ENCODE measurements around the gene PRKN. TPM values are rescaled to one million over a fixed set of nuclear protein-coding genes. Genes with fewer than 3 reads are reported as not detected.

Gene PRKN
- polyA plus RNA-seq, 1 experiment, result 0.71 TPM

DNA sequence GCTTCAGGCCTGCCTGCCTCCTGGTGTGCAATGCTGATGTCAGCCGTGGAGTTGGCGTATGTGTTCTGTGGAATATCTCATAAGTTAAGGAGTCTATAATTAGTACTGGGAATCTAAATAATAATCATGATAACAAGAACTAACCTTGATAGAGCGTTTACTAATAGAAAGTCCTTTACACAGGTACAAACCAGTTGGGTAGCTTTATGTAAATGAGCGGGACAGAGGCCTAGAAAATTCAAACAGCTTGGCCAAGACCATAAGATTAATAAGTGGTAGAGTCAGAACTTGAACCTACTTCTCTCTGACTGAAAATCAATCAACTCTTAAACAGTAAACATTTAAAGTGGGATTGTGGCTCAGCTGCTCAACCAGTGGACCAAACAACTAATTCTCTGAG lies 882.8 kb downstream of the PRKN start:
- ChIA-PET POLR2A (no interaction called here), CTCF (interaction anchor here (1.0 kb wide), 1 partner anchor 19 kb away, joined by 3 read pairs; no protein-coding TSS in a partner anchor)
- DNase-seq (ENCODE audit: low read depth), result no peak
- Histone ChIP-seq H3K36me3 (ENCODE audit: control insufficient read depth, insufficient read depth, low read length) (no peaks in the 10 kb centered on the region), H3K4me3 (ENCODE audit: low read depth, low read length) (no peak overlapping the region), H3K27me3 (ENCODE audit: control insufficient read depth, insufficient read depth, low read length) (no peaks in the 10 kb centered on the region)
- TF ChIP-seq CTCF (IDR thresholded peaks at IDR 0.05; ENCODE audit: insufficient read depth, low read depth, low read length), result no peak

DNA sequence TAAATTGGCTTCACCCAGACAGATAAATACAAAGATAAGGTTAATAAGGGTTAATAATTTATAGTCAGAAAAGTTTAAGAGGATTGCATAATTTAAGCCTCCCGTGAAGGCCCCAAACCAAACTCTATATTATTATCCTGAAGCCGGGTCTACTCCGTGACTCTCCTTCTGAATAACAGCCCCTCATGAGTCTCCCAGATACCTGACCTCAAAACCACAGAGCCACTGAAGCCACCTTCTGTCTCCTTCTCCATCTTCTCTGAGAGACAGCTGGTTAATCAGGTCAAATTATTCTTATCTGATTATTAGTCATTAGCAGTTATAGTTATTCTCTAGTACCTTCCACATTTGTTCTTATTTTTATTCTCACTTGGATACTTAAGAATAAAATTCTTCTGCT lies 884.5 kb downstream of the PRKN start:
- Histone ChIP-seq H3K27me3 (ENCODE audit: control insufficient read depth, insufficient read depth, low read length) (no peaks in the 10 kb centered on the region), H3K4me3 (ENCODE audit: low read depth, low read length) (no peak overlapping the region), H3K36me3 (ENCODE audit: control insufficient read depth, insufficient read depth, low read length) (no peaks in the 10 kb centered on the region)
- CTCF ChIA-PET, result no interaction called here
- POLR2A ChIA-PET, result no interaction called here
- no peak for DNase-seq (ENCODE audit: low read depth)
- TF ChIP-seq CTCF (IDR thresholded peaks at IDR 0.05; ENCODE audit: insufficient read depth, low read depth, low read length), result no peak

GRCh38 chr6:161840380-161840779 lies 887.2 kb downstream of the PRKN start:
- ChIA-PET CTCF (no interaction called here), POLR2A (no interaction called here)
- TF ChIP-seq CTCF (IDR thresholded peaks at IDR 0.05; ENCODE audit: insufficient read depth, low read depth, low read length), result no peak
- DNase-seq (ENCODE audit: low read depth), result no peak
- no peak overlapping the region for H3K4me3 ChIP-seq (ENCODE audit: low read depth, low read length)
- H3K36me3 ChIP-seq (ENCODE audit: control insufficient read depth, insufficient read depth, low read length), result no peaks in the 10 kb centered on the region
- H3K27me3 ChIP-seq (ENCODE audit: control insufficient read depth, insufficient read depth, low read length), result no peaks in the 10 kb centered on the region

- TF ChIP-seq CTCF (IDR thresholded peaks at IDR 0.05; ENCODE audit: insufficient read depth, low read depth, low read length), result no peak
- DNase-seq (ENCODE audit: low read depth), result no peak
- ChIA-PET POLR2A (no interaction called here), CTCF (no interaction called here)
- Histone ChIP-seq H3K27me3 (ENCODE audit: control insufficient read depth, insufficient read depth, low read length) (no peaks in the 10 kb centered on the region), H3K4me3 (ENCODE audit: low read depth, low read length) (no peak overlapping the region), H3K36me3 (ENCODE audit: control insufficient read depth, insufficient read depth, low read length) (no peaks in the 10 kb centered on the region)
Measured at GRCh38 chr6:161838306-161839035, 889.1 kb downstream of the PRKN start.

GRCh38 chr6:161837854-161838253 lies 889.7 kb downstream of the PRKN start:
- H3K36me3 ChIP-seq (ENCODE audit: control insufficient read depth, insufficient read depth, low read length), result no peaks in the 10 kb centered on the region
- DNase-seq (ENCODE audit: low read depth), result no peak
- CTCF ChIA-PET, result no interaction called here
- POLR2A ChIA-PET, result no interaction called here
- H3K4me3 ChIP-seq (ENCODE audit: low read depth, low read length), result no peak overlapping the region
- no peaks in the 10 kb centered on the region for H3K27me3 ChIP-seq (ENCODE audit: control insufficient read depth, insufficient read depth, low read length)
- TF ChIP-seq CTCF (IDR thresholded peaks at IDR 0.05; ENCODE audit: insufficient read depth, low read depth, low read length), result no peak
